Esophagus muscularis mucosa (tissue), 2 donors: ENCODE data around the gene ARHGAP4.
A peak's percentile ranks its signal among the peaks of the same experiment; 100 is the strongest.

ENCODE experiments used
- POLR2A ChIP-seq: fragments of 450-650 bp; IDR thresholded peaks from one replicate; pipeline ENCODE4 v1.6.1; 2017; ENCODE audit warnings: antibody characterized with exemption, moderate library complexity, mild to moderate bottlenecking, low read depth
- POLR2AphosphoS5 ChIP-seq, 2 donors: sonication (generic); formaldehyde crosslinking; IDR thresholded peaks; one replicate each; pipeline ENCODE4 v1.6.1; 2017; ENCODE audit warnings: antibody characterized with exemption in 2 of 2

DNA sequence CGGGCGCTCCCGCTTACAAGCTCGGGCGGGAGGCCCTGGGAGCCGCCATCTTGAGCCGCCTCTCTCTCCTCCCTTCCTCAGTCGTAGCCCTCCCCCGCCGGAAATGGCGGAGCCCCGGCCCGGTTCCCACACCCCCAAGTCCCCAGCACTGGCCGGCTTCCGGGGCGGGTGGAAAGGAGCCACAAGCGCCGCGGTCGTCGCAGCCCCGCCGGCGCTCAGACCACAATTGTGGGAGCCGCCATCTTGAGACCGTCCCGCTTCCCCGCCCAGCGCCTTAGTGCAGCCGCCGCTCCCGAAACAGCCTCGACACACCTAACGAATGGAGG lies 45.0 kb upstream of the ARHGAP4 start:
- TF ChIP-seq POLR2A = peak; percentile 65
- peak; percentile 76 to 78 for TF ChIP-seq POLR2AphosphoS5 (IDR thresholded peaks at IDR 0.05)
